ENCODE measurements around the gene ETV1. TPM values are rescaled to one million over a fixed set of nuclear protein-coding genes. Genes with fewer than 3 reads are reported as not detected.

ETV1 gene
- polyA plus RNA-seq, 1 donor from 2014 or later = 1.5 TPM

DNA sequence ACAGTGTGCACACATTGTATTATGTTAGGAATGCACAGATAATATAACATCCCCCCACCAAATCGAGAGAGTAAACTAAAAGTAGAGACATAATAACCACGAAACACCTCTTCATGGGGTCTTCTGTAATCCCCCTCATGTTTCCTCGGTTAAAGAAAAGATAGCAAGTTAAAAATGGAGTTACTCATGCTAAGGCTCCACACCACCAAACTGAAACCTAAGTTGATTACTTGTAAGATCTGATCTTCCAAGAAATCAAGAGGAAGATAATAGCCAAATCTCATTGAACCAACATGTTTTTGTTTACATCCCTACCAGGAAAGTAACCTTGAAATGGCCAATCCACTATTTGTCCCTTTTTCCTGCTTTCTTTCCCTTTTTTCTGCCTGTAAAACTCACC is 11.7 kb upstream of the ETV1 start:
- no peak overlapping the region for H3K4me2 ChIP-seq (ENCODE audit: low read length)
- H3K9me3 ChIP-seq (ENCODE audit: low read length) = no peaks in the 10 kb centered on the region
- H3K27me3 ChIP-seq (ENCODE audit: insufficient read depth, low read depth, low read length) = no peaks in the 10 kb centered on the region
- H3K27ac ChIP-seq (ENCODE audit: low read length) = no peak overlapping the region
- H4K20me1 ChIP-seq (ENCODE audit: insufficient read depth) = no peaks in the 10 kb centered on the region
- no peak overlapping the region for H3K4me3 ChIP-seq (ENCODE audit: low read length)
- no peak overlapping the region for H2AFZ ChIP-seq (ENCODE audit: low read depth, low read length)
- no peak overlapping the region for H3K9ac ChIP-seq (ENCODE audit: low read length)
- TF ChIP-seq SMC3 (conservative IDR thresholded peaks at IDR 0.05; ENCODE audit: poor library complexity) (no peak), MXI1 (conservative IDR thresholded peaks at IDR 0.05; ENCODE audit: poor library complexity, severe bottlenecking) (no peak)
- TF ChIP-seq, protein P1, sequence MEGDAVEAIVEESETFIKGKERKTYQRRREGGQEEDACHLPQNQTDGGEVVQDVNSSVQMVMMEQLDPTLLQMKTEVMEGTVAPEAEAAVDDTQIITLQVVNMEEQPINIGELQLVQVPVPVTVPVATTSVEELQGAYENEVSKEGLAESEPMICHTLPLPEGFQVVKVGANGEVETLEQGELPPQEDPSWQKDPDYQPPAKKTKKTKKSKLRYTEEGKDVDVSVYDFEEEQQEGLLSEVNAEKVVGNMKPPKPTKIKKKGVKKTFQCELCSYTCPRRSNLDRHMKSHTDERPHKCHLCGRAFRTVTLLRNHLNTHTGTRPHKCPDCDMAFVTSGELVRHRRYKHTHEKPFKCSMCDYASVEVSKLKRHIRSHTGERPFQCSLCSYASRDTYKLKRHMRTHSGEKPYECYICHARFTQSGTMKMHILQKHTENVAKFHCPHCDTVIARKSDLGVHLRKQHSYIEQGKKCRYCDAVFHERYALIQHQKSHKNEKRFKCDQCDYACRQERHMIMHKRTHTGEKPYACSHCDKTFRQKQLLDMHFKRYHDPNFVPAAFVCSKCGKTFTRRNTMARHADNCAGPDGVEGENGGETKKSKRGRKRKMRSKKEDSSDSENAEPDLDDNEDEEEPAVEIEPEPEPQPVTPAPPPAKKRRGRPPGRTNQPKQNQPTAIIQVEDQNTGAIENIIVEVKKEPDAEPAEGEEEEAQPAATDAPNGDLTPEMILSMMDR (IDR thresholded peaks at IDR 0.05; ENCODE audit: poor library complexity, severe bottlenecking) = no peak
- H3K36me3 ChIP-seq (ENCODE audit: insufficient read depth, low read length) = no peaks in the 10 kb centered on the region
- H3K79me2 ChIP-seq (replicated peaks; ENCODE audit: insufficient read depth, low read length) = no peaks in the 10 kb centered on the region
- no peaks in the 10 kb centered on the region for H3F3A ChIP-seq (ENCODE audit: insufficient read depth, low read length, poor library complexity, severe bottlenecking)
- no peaks in the 10 kb centered on the region for H3K9me2 ChIP-seq (ENCODE audit: insufficient read depth, low read length)

DNA sequence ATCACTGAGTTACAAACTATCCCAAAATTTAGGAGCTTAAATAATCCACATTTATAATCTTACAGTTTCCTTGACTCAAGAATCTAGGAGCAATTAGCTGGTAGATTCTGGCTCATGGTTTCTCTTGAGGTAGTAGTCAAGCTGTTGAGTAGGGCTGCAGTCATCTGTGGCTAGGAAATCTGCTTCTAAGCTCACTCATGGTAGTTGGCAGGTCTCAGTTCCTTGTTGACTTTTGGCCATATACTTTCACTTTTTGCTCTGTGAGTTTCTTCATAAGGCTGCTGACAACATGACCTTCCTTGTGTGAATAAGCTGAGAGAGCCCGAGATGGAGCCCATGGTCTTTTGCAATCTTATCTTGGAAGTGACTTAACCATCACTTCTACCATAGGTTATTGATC is 10.8 kb upstream of the ETV1 start:
- Histone ChIP-seq H3F3A (ENCODE audit: insufficient read depth, low read length, poor library complexity, severe bottlenecking) (no peaks in the 10 kb centered on the region), H3K27me3 (ENCODE audit: insufficient read depth, low read depth, low read length) (no peaks in the 10 kb centered on the region), H3K79me2 (replicated peaks; ENCODE audit: insufficient read depth, low read length) (no peaks in the 10 kb centered on the region), H3K4me2 (ENCODE audit: low read length) (no peak overlapping the region), H3K9me3 (ENCODE audit: low read length) (no peaks in the 10 kb centered on the region), H3K27ac (ENCODE audit: low read length) (no peak overlapping the region), H3K9ac (ENCODE audit: low read length) (no peak overlapping the region), H3K4me3 (ENCODE audit: low read length) (no peak overlapping the region), H3K9me2 (ENCODE audit: insufficient read depth, low read length) (no peaks in the 10 kb centered on the region), H4K20me1 (ENCODE audit: insufficient read depth) (no peaks in the 10 kb centered on the region), H2AFZ (ENCODE audit: low read depth, low read length) (no peak overlapping the region), H3K36me3 (ENCODE audit: insufficient read depth, low read length) (no peaks in the 10 kb centered on the region)
- TF ChIP-seq SMC3 (conservative IDR thresholded peaks at IDR 0.05; ENCODE audit: poor library complexity) (no peak), MXI1 (conservative IDR thresholded peaks at IDR 0.05; ENCODE audit: poor library complexity, severe bottlenecking) (no peak), REST (IDR thresholded peaks at IDR 0.05; ENCODE audit: borderline replicate concordance) (no peak)

DNA sequence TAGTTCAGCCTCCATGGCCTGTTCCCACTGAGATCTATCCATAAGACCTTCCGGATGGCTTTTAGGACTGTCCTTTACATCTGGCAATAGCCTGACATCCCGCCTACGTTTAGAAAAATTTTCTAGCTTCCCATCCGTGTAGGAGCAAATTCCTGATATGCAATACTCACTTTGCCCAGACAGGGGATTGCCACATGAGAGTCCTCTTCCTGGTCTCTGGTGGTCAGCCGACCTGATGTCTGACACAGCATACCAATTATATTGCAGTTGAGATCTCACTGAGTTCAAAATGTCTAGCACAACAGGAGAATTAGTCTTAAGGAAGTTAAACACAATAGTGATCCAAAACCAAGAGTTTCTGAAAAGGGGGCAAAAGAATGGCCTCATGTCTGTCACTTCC is 9.4 kb upstream of the ETV1 start:
- no peak overlapping the region for H3K9ac ChIP-seq (ENCODE audit: low read length)
- no peaks in the 10 kb centered on the region for H3F3A ChIP-seq (ENCODE audit: insufficient read depth, low read length, poor library complexity, severe bottlenecking)
- no peaks in the 10 kb centered on the region for H3K27me3 ChIP-seq (ENCODE audit: insufficient read depth, low read depth, low read length)

More for the DNA sequence above, 9.4 kb upstream of the ETV1 start:
- TF ChIP-seq EP300 (conservative IDR thresholded peaks at IDR 0.05; ENCODE audit: poor library complexity, severe bottlenecking) (no peak), EZH2 (IDR thresholded peaks at IDR 0.05; ENCODE audit: borderline replicate concordance, insufficient read depth, low read length, poor library complexity, severe bottlenecking) (no peak), RAD21 (conservative IDR thresholded peaks at IDR 0.05) (no peak), TAF1 (IDR thresholded peaks at IDR 0.05; ENCODE audit: low read depth) (no peak), SMC3 (conservative IDR thresholded peaks at IDR 0.05; ENCODE audit: poor library complexity) (no peak), POLR2AphosphoS5 (IDR thresholded peaks at IDR 0.05) (no peak), REST (IDR thresholded peaks at IDR 0.05; ENCODE audit: borderline replicate concordance) (no peak), MXI1 (conservative IDR thresholded peaks at IDR 0.05; ENCODE audit: poor library complexity, severe bottlenecking) (no peak)
- TF ChIP-seq, protein P1 (IDR thresholded peaks at IDR 0.05; ENCODE audit: poor library complexity, severe bottlenecking) = no peak
- Histone ChIP-seq H3K4me3 (ENCODE audit: low read length) (no peak overlapping the region), H3K4me2 (ENCODE audit: low read length) (no peak overlapping the region), H3K9me3 (ENCODE audit: low read length) (no peaks in the 10 kb centered on the region), H3K79me2 (replicated peaks; ENCODE audit: insufficient read depth, low read length) (no peaks in the 10 kb centered on the region), H2AFZ (ENCODE audit: low read depth, low read length) (no peak overlapping the region), H3K27ac (ENCODE audit: low read length) (no peak overlapping the region), H3K9me2 (ENCODE audit: insufficient read depth, low read length) (no peaks in the 10 kb centered on the region), H4K20me1 (ENCODE audit: insufficient read depth) (no peaks in the 10 kb centered on the region), H3K36me3 (ENCODE audit: insufficient read depth, low read length) (no peaks in the 10 kb centered on the region)

All from neural cell (in vitro differentiated cells).